ENCODE results near the gene GBGT1. TPM values are rescaled to one million over a fixed set of nuclear protein-coding genes. Genes with fewer than 3 reads are reported as not detected.

The GBGT1 gene
- total RNA-seq, 8 experiments from 2014 or later = 0.14 to 2.4 (median 0.75) TPM

DNA sequence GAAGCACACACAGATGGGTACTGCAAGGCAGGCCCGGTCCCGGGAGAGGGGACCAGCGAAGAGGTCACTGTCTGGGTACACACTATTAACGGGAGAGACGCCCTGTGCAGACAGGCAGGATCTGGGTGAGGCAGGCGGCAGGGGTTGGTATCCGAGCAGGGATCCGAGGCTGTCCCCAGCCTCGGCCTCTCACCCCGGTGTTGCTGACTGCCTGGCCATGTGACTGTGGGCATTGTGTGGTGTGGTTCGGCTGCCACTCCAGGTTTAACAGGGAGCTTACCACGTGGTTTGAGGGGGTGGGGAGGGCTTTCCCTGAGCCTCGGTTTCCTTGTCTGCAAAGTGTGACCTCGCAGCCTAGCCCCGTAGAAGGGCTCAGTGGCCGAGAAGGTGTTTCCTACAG, 31.5 kb downstream of the GBGT1 start:
- ATAC-seq (replicated peaks in 6 of 8) = no peak
- H3K4me1 ChIP-seq (replicated peaks in 1 of 2) = peaks cover 20 to 29% of the 10 kb centered on the region in 2 donors
- peak overlapping the region; percentile 98 to 99 for H3K27ac ChIP-seq
- in situ Hi-C loops (cut with MboI; ENCODE audit: low pct_unique_long_range_greater_than_20kb in 2 of 9, low sequenced_read_pairs in 9 of 9, unreplicated experiment in 9 of 9) = no loop called here
- WGBS, 10 experiments = 77 to 100% (median 90%) methylated on average over 1 to 5 of the region's 16 CpGs; no CpG with 5 or more reads in 4 of the 10 experiments
- H3K4me3 ChIP-seq = no peak overlapping the region

DNA sequence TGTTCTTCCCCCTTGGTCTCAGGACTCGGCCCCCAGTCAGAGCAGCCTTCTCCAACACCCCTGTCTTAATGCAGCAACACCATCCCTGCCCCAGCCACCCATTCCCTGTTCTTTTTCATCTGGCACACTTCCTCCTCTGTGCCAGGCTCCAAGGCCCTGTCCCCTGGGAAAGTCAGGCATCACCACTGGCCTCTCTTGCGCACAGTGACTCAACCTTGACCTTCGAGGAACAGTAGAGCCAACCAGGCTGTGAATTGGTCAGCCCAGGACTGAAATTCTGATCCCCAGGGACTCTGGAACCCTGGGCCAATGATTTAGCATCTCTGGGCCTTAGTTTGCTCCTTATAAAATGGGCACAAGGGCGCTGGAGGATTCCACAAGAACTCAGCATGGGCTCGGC, 32.2 kb downstream of the GBGT1 start:
- Histone ChIP-seq H3K4me3 (no peak overlapping the region), H3K4me1 (replicated peaks in 1 of 2) (peaks cover 20 to 29% of the 10 kb centered on the region in 2 donors), H3K27ac (no peak overlapping the region)
- no peak for ATAC-seq (replicated peaks in 6 of 8)
- in situ Hi-C loops (cut with MboI; ENCODE audit: low pct_unique_long_range_greater_than_20kb in 2 of 9, low sequenced_read_pairs in 9 of 9, unreplicated experiment in 9 of 9) = no loop called here
- WGBS, 10 experiments = 82 to 100% (median 100%) methylated on average over 1 to 3 of the region's 5 CpGs; no CpG with 5 or more reads in 5 of the 10 experiments

DNA sequence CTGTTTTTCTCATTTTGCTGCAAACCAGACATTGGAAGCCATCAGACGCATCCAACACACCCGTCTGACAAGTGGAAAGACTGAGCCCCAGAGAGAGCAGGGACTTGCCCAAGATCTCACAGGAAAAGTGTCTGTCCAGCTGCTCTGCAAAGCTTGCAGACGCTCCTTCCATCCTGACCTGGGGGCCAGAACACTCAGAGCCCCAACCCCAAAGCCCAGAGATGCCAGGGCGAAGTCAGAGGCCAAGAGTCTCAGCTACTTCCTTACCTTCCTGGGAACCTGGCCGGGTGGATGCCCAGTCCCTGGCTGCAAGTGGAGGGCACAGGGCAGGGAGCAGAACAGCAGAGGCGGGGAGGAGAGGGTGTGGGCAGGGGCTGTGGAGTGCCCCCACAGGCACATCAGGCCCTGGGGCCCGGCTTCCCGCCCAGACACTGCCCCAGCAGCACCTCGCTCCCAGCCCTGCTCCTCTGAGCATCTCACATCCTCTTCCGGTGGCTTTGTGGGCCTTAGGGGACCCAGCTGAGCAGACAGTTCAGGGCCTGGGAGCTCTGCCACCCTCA, 32.9 kb downstream of the GBGT1 start:
- in situ Hi-C loops (cut with MboI; ENCODE audit: low pct_unique_long_range_greater_than_20kb in 2 of 9, low sequenced_read_pairs in 9 of 9, unreplicated experiment in 9 of 9) = no loop called here
- no peak for ATAC-seq (replicated peaks in 6 of 8)
- Histone ChIP-seq H3K4me3 (no peak overlapping the region), H3K4me1 (replicated peaks in 1 of 2) (peaks cover 20 to 29% of the 10 kb centered on the region in 2 donors), H3K27ac (no peak overlapping the region)
- 80 to 100% (median 100%) methylated on average over 1 to 2 of the region's 10 CpGs; no CpG with 5 or more reads in 5 of the 10 experiments for WGBS, 10 experiments

DNA sequence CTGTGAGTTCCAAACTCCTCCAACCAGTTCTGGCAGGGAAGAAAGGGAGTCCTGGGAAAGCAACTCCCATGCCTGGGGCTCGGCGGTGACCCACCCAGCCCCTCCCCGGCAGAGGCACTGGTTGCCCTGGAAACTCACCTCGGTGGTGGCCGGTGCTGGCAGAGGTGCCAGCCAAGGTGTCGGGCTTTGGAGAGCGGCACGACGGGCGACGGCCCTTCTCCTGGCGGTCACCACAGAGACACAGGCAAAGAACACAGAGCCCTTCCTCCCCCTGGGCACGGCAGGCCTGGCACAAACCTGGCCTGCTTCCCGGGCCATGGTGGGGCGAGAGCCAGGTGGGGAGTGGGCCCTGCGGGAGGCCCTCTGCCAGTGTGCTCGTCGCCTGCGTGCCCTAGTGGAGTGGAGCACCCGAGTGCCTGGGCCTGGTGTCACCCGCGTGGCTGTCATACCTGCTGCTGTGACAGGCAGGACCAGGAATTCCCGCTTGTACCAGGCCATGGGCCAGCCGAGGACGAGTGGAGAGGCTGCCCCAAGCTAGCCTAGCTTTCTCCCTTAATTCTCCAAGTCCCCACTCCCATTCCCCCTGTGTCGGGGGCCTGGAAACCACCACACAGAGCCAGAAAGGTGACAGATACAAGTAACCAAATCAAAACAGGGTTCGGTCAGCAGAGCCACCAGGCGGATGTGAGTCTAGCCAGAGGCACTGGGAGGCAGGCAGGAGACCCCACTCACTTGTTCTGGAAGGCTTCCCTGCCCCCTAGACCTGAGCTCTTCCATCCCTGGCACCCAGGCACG, 34.5 kb downstream of the GBGT1 start:
- in situ Hi-C loops (cut with MboI; ENCODE audit: low pct_unique_long_range_greater_than_20kb in 2 of 9, low sequenced_read_pairs in 9 of 9, unreplicated experiment in 9 of 9) = no loop called here
- peaks cover 17 to 21% of the 10 kb centered on the region in 2 donors for H3K4me1 ChIP-seq (replicated peaks in 1 of 2)
- ATAC-seq (replicated peaks in 6 of 8) = no peak
- H3K4me3 ChIP-seq = no peak overlapping the region
- WGBS, 10 experiments = 80 to 100% (median 93%) methylated on average over 1 to 6 of the region's 29 CpGs; no CpG with 5 or more reads in 4 of the 10 experiments
- no peak overlapping the region for H3K27ac ChIP-seq

DNA sequence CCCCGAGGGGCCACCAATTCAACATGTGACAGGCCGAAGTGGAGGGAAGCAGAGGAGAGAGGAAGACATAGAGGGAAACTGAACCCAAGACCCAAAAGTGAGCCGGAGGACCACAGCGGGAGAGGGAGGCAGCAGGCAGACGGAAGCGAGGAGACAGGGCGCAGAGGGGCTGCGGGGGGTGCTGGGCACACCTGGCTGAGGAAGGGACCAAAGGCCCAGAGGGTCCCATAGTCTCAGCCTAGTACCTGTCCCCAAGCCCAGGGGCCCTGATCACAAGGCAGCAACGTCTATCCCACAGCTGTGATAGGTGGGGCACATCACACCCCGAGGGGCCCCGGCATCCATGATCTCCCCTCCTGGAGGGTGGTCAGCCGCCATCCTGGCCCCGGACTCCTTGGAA, 35.6 kb downstream of the GBGT1 start:
- H3K4me3 ChIP-seq = no peak overlapping the region
- peaks cover 11 to 15% of the 10 kb centered on the region in 2 donors for H3K4me1 ChIP-seq (replicated peaks in 1 of 2)
- WGBS, 10 experiments = 85 to 91% (median 90%) methylated on average over 2 to 6 of the region's 13 CpGs; no CpG with 5 or more reads in 6 of the 10 experiments
- in situ Hi-C loops (cut with MboI; ENCODE audit: low pct_unique_long_range_greater_than_20kb in 2 of 9, low sequenced_read_pairs in 9 of 9, unreplicated experiment in 9 of 9) = no loop called here
- no peak overlapping the region for H3K27ac ChIP-seq
- ATAC-seq (replicated peaks in 6 of 8) = no peak

DNA sequence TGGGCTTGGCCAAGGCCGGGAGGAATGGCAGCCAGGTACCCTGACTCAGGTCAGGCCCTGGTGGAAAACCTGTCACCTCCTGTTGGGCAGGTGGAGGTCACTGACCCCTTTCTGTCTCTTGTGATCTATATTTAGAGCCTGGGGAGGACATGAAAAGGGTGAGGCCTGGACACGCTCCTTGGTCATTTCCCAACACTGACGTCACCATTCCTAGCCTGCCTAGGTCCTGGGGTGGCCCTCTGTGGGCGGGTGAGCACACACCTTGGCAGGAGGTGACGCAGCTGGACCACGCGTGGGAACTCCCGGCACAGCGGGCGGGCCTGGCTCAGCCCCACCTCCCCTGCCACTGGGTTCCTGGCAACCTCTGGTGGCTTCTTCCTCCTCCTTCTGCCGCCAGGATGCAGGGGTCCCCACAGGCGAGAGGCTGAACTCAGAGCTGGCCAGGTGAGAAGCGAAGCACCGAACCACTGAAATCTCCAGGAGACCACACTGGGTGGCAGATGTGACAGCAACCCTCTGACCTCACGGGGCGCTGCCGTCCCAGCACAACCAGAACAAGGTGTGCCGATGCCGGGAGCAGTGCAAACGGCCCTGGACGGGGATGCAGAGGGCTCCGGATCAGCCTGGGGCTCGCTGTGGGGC, 36.3 kb downstream of the GBGT1 start:
- in situ Hi-C loops (cut with MboI; ENCODE audit: low pct_unique_long_range_greater_than_20kb in 2 of 9, low sequenced_read_pairs in 9 of 9, unreplicated experiment in 9 of 9) = no loop called here
- WGBS, 10 experiments = 77 to 100% (median 97%) methylated on average over 3 to 7 of the region's 23 CpGs; no CpG with 5 or more reads in 5 of the 10 experiments
- no peak overlapping the region for H3K4me3 ChIP-seq
- peaks cover 11 to 15% of the 10 kb centered on the region in 2 donors for H3K4me1 ChIP-seq (replicated peaks in 1 of 2)
- no peak overlapping the region for H3K27ac ChIP-seq
- peak in 2 of 8 experiments; percentile 25 to 58 for ATAC-seq (replicated peaks in 6 of 8)

DNA sequence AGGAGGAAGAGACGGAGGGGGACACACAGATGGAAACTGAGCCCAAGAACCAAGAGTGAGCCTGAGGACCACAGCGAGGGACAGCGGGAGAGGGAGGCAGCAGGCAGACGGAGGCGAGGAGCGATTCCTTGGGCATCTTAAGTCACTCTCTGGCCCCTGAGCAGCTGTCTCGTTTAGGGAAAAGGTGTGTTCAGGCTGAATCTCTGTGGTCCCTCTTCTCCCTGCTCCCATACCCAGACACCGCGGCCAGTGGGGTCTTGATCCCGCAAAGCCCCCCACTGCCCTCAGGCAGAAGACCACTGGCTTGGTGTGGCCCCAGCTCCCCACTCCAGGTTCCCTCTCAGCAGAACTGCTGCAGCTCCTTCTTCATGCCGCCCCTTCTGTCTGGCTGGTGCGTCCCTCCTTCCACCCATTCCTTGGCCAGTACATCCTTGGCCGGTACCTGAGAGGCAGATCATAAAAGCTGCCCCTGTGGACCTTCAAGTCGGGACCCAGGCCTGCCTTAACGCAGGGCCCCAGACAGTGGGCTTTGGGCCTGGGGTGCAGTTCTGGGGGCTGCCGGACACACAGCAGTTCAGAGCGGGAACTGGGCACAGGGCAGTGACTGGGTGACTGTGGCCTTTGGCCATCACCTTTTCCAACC, 36.9 kb downstream of the GBGT1 start:
- 48 to 100% (median 80%) methylated on average over 1 to 4 of the region's 17 CpGs; no CpG with 5 or more reads in 5 of the 10 experiments for WGBS, 10 experiments
- Histone ChIP-seq H3K4me3 (no peak overlapping the region), H3K4me1 (replicated peaks in 1 of 2) (peaks cover 10 to 15% of the 10 kb centered on the region in 2 donors), H3K27ac (no peak overlapping the region)
- in situ Hi-C loops (cut with MboI; ENCODE audit: low pct_unique_long_range_greater_than_20kb in 2 of 9, low sequenced_read_pairs in 9 of 9, unreplicated experiment in 9 of 9) = no loop called here
- peak in 2 of 8 experiments; percentile 5 to 7 for ATAC-seq (replicated peaks in 6 of 8)

DNA sequence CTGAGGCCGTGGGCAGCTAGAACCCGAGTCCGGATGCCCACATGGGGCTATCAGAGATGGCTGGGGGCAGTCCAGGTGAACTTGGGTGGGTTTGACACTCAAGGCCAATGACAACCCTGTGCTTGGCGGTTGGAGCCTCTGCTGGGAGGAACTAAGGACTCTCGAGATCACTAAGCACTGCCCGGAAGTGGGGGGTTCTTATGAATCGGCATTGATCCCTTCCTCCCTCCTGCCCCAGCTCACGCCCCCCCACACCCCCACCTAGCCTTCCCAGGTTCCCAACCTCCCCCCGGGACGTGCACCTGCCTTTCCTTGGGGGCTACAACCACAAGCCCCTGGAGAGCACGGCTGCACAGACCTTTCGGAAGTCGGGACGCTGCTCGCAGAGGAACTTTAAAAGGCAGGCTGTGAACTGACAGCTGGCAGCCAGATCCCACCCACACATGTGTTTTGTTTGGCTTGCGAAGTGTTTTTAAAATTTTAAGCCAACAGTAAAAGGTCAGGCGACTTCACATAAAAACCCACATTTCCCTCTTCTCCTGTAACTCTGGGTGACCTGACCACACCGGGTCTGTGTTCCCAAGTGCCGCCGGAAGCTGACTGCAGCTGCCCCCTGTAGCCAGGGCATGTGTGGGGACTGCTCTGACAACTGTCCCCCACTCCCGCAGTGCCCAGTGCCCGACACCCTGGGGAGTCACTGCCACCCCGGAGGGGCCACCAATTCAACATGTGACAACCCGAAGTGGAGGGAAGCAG, 37.6 kb downstream of the GBGT1 start:
- H3K4me1 ChIP-seq (replicated peaks in 1 of 2) = peaks cover 15 to 20% of the 10 kb centered on the region in 2 donors
- H3K4me3 ChIP-seq = no peak overlapping the region
- ATAC-seq (replicated peaks in 6 of 8) = peak in 3 of 8 experiments; percentile 5 to 30 (median 24)
- in situ Hi-C loops (cut with MboI; ENCODE audit: low pct_unique_long_range_greater_than_20kb in 2 of 9, low sequenced_read_pairs in 9 of 9, unreplicated experiment in 9 of 9) = no loop called here
- H3K27ac ChIP-seq = no peak overlapping the region
- 18 to 100% (median 76%) methylated on average over 1 to 4 of the region's 24 CpGs; no CpG with 5 or more reads in 6 of the 10 experiments for WGBS, 10 experiments

DNA sequence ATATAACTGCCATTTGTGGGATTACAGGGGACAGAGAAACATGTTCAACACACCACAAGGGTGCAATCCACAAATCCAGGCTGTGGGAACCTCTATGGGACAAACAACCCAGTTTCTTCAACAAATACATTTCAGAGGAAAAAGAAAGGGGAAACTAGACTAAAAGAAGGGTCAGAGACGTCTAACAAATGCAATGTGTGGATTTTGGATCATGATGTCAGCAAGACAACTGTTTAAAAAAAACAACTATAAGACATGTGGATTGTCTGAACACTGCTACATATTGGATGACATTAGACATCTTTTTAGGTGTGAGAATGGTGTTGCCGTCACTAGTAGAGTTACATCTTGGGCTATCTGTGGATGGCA, 38.8 kb downstream of the GBGT1 start:
- Histone ChIP-seq H3K4me3 (no peak overlapping the region), H3K27ac (no peak overlapping the region), H3K4me1 (replicated peaks in 1 of 2) (peaks cover 19 to 24% of the 10 kb centered on the region in 2 donors)
- WGBS, 10 experiments = 50 to 100% (median 92%) methylated on average over 1 to 2 of the region's 2 CpGs; no CpG with 5 or more reads in 3 of the 10 experiments
- ATAC-seq (replicated peaks in 6 of 8) = no peak
- in situ Hi-C loops (cut with MboI; ENCODE audit: low pct_unique_long_range_greater_than_20kb in 2 of 9, low sequenced_read_pairs in 9 of 9, unreplicated experiment in 9 of 9) = no loop called here

DNA sequence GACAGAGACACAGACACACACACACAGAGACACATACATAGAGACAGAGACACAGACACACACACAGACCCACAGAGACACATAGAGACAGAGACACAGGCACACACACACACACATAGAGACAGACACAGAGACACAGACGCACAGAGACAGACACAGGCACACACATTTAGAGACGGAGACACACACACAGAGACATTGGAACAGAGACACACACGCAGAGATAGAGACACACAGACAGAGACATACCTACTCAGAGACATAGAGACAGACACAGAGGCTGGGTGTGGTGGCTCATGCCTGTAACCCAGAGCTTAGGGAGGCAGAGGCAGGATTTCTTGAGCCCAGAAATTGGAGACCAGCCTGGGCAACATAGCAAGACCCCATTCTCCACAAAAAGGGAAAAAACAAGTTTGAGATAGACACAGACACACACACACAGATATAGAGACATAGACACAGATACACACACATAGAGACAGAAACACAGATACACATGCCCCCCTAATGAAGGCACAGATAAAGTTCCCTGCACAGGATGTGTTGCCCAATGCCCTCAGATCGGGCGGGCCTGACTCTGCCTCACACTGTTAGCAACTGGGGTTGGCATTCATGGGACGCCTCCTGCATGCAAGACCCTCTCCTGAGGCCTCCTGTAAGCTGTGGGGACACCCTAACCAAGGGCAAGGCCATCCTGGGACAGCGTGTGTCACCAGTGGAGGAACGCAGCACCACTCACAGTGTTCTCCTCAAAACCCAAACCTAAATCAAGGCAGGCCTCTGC, 39.4 kb downstream of the GBGT1 start:
- Histone ChIP-seq H3K27ac (no peak overlapping the region), H3K4me1 (replicated peaks in 1 of 2) (peaks cover 21 to 30% of the 10 kb centered on the region in 2 donors), H3K4me3 (no peak overlapping the region)
- 81 to 100% (median 92%) methylated on average over 1 to 4 of the region's 8 CpGs; no CpG with 5 or more reads in 6 of the 10 experiments for WGBS, 10 experiments
- no peak for ATAC-seq (replicated peaks in 6 of 8)
- in situ Hi-C loops (cut with MboI; ENCODE audit: low pct_unique_long_range_greater_than_20kb in 2 of 9, low sequenced_read_pairs in 9 of 9, unreplicated experiment in 9 of 9) = no loop called here

DNA sequence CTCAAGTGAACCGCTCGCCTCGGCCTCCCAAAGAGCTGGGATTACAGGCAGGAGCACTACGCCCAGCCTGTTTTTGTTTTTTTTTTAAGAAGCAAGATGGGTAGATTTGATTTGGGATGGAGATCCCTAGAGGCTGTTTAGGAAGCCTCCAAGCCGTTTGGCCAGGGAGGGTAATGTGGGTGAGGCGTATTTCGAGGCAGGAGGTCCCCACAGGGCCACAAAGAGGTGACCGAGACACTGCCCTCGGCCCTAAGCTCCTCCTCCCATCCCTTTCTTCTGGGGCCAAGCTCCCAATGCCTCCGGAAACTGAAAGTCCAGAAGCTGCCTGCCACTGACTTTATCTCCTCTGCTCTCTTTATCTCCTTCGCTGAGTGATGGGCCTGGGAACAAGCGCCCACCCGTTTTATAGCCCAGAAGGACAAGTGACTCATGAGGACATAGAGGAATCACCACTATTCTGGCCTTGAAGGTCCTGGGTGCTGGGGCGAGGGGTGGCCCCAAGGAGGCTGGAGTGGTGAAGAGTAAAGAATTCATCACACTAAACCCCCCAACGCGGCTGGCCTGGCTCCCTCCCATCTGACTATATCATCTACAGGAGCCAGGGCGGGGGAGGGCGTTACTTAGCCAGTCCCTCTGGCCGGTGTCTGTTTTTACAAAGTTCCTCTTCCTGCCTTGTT, 40.6 kb downstream of the GBGT1 start:
- 17 to 61% (median 37%) methylated on average over 3 to 12 of the region's 19 CpGs; no CpG with 5 or more reads in 3 of the 10 experiments for WGBS, 10 experiments
- peak in 2 of 8 experiments; percentile 1 to 15 for ATAC-seq (replicated peaks in 6 of 8)
- peaks cover 32 to 40% of the 10 kb centered on the region in 2 donors for H3K4me1 ChIP-seq (replicated peaks in 1 of 2)
- in situ Hi-C loops (cut with MboI; ENCODE audit: low pct_unique_long_range_greater_than_20kb in 2 of 9, low sequenced_read_pairs in 9 of 9, unreplicated experiment in 9 of 9) = no loop called here
- H3K27ac ChIP-seq = peak overlapping the region; percentile 34 to 60
- H3K4me3 ChIP-seq = no peak overlapping the region

Measured in motor neuron (in vitro differentiated cells).